Raji (cell line): Measurements from ENCODE around the gene TAS2R4.

Experiments used
- POLR2A ChIP-seq: IDR thresholded peaks from 2 replicates; pipeline ENCODE4 v1.6.1; 2011; ENCODE audit warnings: low read depth, low read length, control low read depth; ENCODE audit not compliant: insufficient read depth

TAS2R4 gene

GRCh38 chr7:141788296-141788695 is 11.8 kb downstream of the TAS2R4 start:
- no peak for TF ChIP-seq POLR2A

- TF ChIP-seq POLR2A: no peak
Measured at GRCh38 chr7:141789917-141790316, 13.4 kb downstream of the TAS2R4 start, which contains the start of gene TAS2R5. TSS of gene TAS2R5 (plus strand) at chr7:141790217. CDS start at chr7:141790362, 145 bp downstream.

GRCh38 chr7:141792526-141792925 is 16.1 kb downstream of the TAS2R4 start:
- TF ChIP-seq POLR2A: no peak

- TF ChIP-seq POLR2A: no peak
Measured at GRCh38 chr7:141820067-141820466, 43.6 kb downstream of the TAS2R4 start.
